Mammary epithelial cell (primary cell): Measurements from ENCODE around the gene ELP1.

Experiments
- EZH2 ChIP-seq: IDR thresholded peaks from 2 replicates; pipeline ENCODE4 v1.6.1; 2012; ENCODE audit warnings: low read length, inconsistent platforms, borderline replicate concordance
- TF ChIP-seq, protein P1 (sequence below), 2 donors: IDR thresholded peaks in 1 of 2; conservative IDR thresholded peaks in 1 of 2; 2 replicates each; pipeline ENCODE4 v1.5.1; 2011 to 2012; ENCODE audit warnings: inconsistent platforms in 2 of 2, low read length in 2 of 2, mild to moderate bottlenecking in 2 of 2, control low read depth in 1 of 2, low read depth in 1 of 2; ENCODE audit not compliant: insufficient read depth in 1 of 2; ENCODE audit errors: extremely low read depth in 1 of 2

DNA sequence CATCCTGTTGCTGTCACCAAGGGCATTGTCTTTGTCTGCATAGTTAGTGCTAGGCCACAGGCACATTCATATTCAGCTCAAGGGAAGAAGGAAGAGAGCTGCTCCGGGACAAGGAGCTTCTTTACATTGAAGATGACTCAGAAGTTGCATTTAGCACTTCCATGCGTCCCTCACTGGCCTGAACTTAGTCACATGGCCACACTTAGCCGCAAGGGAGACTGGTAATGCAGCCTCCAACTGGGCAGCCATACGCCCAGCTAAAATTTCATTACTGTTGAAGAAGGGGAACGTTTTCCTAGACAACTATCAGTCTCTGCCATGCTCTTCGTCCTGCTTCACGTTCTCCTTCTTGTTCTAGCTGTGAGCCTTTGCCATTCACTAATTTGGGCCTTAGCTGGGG, 98.1 kb downstream of the ELP1 start:
- TF ChIP-seq, protein P1, sequence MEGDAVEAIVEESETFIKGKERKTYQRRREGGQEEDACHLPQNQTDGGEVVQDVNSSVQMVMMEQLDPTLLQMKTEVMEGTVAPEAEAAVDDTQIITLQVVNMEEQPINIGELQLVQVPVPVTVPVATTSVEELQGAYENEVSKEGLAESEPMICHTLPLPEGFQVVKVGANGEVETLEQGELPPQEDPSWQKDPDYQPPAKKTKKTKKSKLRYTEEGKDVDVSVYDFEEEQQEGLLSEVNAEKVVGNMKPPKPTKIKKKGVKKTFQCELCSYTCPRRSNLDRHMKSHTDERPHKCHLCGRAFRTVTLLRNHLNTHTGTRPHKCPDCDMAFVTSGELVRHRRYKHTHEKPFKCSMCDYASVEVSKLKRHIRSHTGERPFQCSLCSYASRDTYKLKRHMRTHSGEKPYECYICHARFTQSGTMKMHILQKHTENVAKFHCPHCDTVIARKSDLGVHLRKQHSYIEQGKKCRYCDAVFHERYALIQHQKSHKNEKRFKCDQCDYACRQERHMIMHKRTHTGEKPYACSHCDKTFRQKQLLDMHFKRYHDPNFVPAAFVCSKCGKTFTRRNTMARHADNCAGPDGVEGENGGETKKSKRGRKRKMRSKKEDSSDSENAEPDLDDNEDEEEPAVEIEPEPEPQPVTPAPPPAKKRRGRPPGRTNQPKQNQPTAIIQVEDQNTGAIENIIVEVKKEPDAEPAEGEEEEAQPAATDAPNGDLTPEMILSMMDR (conservative IDR thresholded peaks at IDR 0.05 in 1 of 2, IDR thresholded peaks at IDR 0.05 in 1 of 2; ENCODE audit: extremely low read depth in 1 of 2, insufficient read depth in 1 of 2, low read depth in 1 of 2, low read length in 2 of 2) = no peak
- no peak for TF ChIP-seq EZH2
